Gastroesophageal sphincter (tissue), 3 donors: ENCODE results near the gene NAIF1.

Experiments used
- CTCF ChIP-seq, 4 experiments: fragments of 200-600 bp in 2 of 4; fragments of 450-650 bp in 2 of 4; sonication (generic) in 1 of 4; IDR thresholded peaks; one replicate each; pipeline ENCODE4 v1.5.1; 2017 to 2019; ENCODE audit warnings: antibody characterized with exemption in 4 of 4, mild to moderate bottlenecking in 2 of 4, moderate library complexity in 2 of 4
- EP300 ChIP-seq: sonication (generic); formaldehyde crosslinking; IDR thresholded peaks from one replicate; pipeline ENCODE4 v1.6.1; 2017; ENCODE audit warnings: antibody characterized with exemption, mild to moderate bottlenecking

- TF ChIP-seq EP300 (no peak), CTCF (IDR thresholded peaks at IDR 0.05) (no peak)
These were observed 4.8 kb downstream of the NAIF1 start for GRCh38 chr9:128062279-128062678.
